Mesenchymal stem cell (in vitro differentiated cells and primary cell): ENCODE data around the gene TARS3.
A peak's percentile ranks its signal among the peaks of the same experiment; 100 is the strongest.

ENCODE experiments used
- DNase-seq: peaks from one replicate; pipeline ENCODE4 v3.0.0-alpha.2; 2013
- H2AFZ ChIP-seq: one replicate; pipeline ENCODE4 v1.6.1; 2013; ENCODE audit warnings: low read depth, mild to moderate bottlenecking, control low read depth, inconsistent platforms, low read length, moderate library complexity
- H2AK5ac ChIP-seq: 2 replicates; pipeline ENCODE4 v1.6.1; 2013; ENCODE audit warnings: low read length, moderate library complexity, mild to moderate bottlenecking, inconsistent platforms; ENCODE audit not compliant: severe bottlenecking
- H2BK120ac ChIP-seq: one replicate; pipeline ENCODE4 v1.6.1; 2013; ENCODE audit warnings: low read depth, mild to moderate bottlenecking, inconsistent platforms, low read length, moderate library complexity
- H2BK12ac ChIP-seq, 2 experiments: one replicate each; pipeline ENCODE4 v1.6.1; 2013; ENCODE audit warnings: inconsistent platforms in 2 of 2, low read length in 2 of 2, mild to moderate bottlenecking in 2 of 2, moderate library complexity in 2 of 2, control low read depth in 1 of 2
- H2BK15ac ChIP-seq: one replicate; pipeline ENCODE4 v1.6.1; 2013; ENCODE audit warnings: mild to moderate bottlenecking, low read depth, inconsistent platforms; ENCODE audit not compliant: poor library complexity, severe bottlenecking
- H2BK5ac ChIP-seq: 2 replicates; pipeline ENCODE4 v1.6.1; 2013; ENCODE audit warnings: low read depth, mild to moderate bottlenecking, low read length, control low read depth, inconsistent platforms; ENCODE audit not compliant: poor library complexity, severe bottlenecking
- H3K14ac ChIP-seq, 2 experiments: one replicate each; pipeline ENCODE4 v1.6.1; 2013; ENCODE audit warnings: inconsistent platforms in 2 of 2, low read length in 2 of 2, control low read depth in 1 of 2, mild to moderate bottlenecking in 1 of 2, moderate library complexity in 1 of 2
- H3K18ac ChIP-seq, 2 experiments: one replicate each; pipeline ENCODE4 v1.6.1; 2013; ENCODE audit warnings: inconsistent platforms in 2 of 2, low read length in 2 of 2, control low read depth in 1 of 2, low read depth in 1 of 2, mild to moderate bottlenecking in 1 of 2
- H3K23ac ChIP-seq, 2 experiments: one replicate each; pipeline ENCODE4 v1.6.1; 2013; ENCODE audit warnings: inconsistent platforms in 2 of 2, low read length in 2 of 2, mild to moderate bottlenecking in 2 of 2, moderate library complexity in 2 of 2, control low read depth in 1 of 2
- H3K27ac ChIP-seq: 2 replicates; pipeline ENCODE4 v1.5.1; 2013; ENCODE audit warnings: mild to moderate bottlenecking, moderate library complexity, low read length, control low read depth, inconsistent platforms; ENCODE audit not compliant: poor library complexity, severe bottlenecking
- H3K27me3 ChIP-seq, 2 experiments: 2 replicates each; pipeline versions ENCODE4 v1.6.1 to v1.7.0; 2013; ENCODE audit warnings: low read length in 2 of 2, mild to moderate bottlenecking in 2 of 2, moderate library complexity in 2 of 2, control low read depth in 1 of 2, inconsistent platforms in 1 of 2; ENCODE audit not compliant: control insufficient read depth in 1 of 2, insufficient read depth in 1 of 2
- H3K36me3 ChIP-seq, 2 experiments: 2 replicates each; pipeline versions ENCODE4 v1.6.1 to v1.7.0; 2013; ENCODE audit warnings: low read length in 2 of 2, control low read depth in 1 of 2, inconsistent platforms in 1 of 2, low read depth in 1 of 2, mild to moderate bottlenecking in 1 of 2; ENCODE audit not compliant: insufficient read depth in 2 of 2, control insufficient read depth in 1 of 2
- H3K4ac ChIP-seq, 2 experiments: one replicate each; pipeline ENCODE4 v1.6.1; 2013; ENCODE audit warnings: inconsistent platforms in 2 of 2, low read length in 2 of 2, mild to moderate bottlenecking in 2 of 2, moderate library complexity in 2 of 2, control low read depth in 1 of 2, low read depth in 1 of 2
- H3K4me1 ChIP-seq: 2 replicates; pipeline ENCODE4 v1.6.1; 2013; ENCODE audit warnings: low read depth, low read length, control low read depth; ENCODE audit not compliant: control insufficient read depth, insufficient read depth
- H3K4me2 ChIP-seq: 2 replicates; pipeline ENCODE4 v1.6.1; 2013; ENCODE audit warnings: low read length, mild to moderate bottlenecking, inconsistent platforms; ENCODE audit not compliant: poor library complexity, severe bottlenecking
- H3K4me3 ChIP-seq, 2 experiments: 2 replicates each; pipeline versions ENCODE4 v1.5.1 to v1.7.0; 2013; ENCODE audit warnings: low read length in 2 of 2, mild to moderate bottlenecking in 2 of 2, control low read depth in 1 of 2, low read depth in 1 of 2; ENCODE audit not compliant: insufficient read depth in 1 of 2
- H3K79me1 ChIP-seq: replicated peaks from 2 replicates; pipeline ENCODE4 v1.6.1; 2013; ENCODE audit warnings: mild to moderate bottlenecking, control low read depth, low read length, inconsistent platforms; ENCODE audit not compliant: poor library complexity, severe bottlenecking
- H3K9ac ChIP-seq: 2 replicates; pipeline ENCODE4 v1.7.0; 2013; ENCODE audit warnings: mild to moderate bottlenecking, low read length, moderate library complexity
- H3K9me3 ChIP-seq: 2 replicates; pipeline ENCODE4 v1.7.0; 2013; ENCODE audit warnings: mild to moderate bottlenecking, low read length; ENCODE audit not compliant: control insufficient read depth
- H4K8ac ChIP-seq: one replicate; pipeline ENCODE4 v1.6.1; 2013; ENCODE audit warnings: inconsistent platforms, mild to moderate bottlenecking, low read length, moderate library complexity
- H4K91ac ChIP-seq: one replicate; pipeline ENCODE4 v1.6.1; 2013; ENCODE audit warnings: mild to moderate bottlenecking, low read length, inconsistent platforms
- WGBS: methylation state at CpG from one replicate; pipeline ENCODE4 v1.1.7; 2013; ENCODE audit warnings: mixed read lengths; 5-methylcytosine and 5-hydroxymethylcytosine counted together

Gene TARS3

GRCh38 chr15:101615986-101616848, 108.1 kb downstream of the TARS3 start:
- Histone ChIP-seq H3K27ac (no peak overlapping the region), H3K4me3 (peak overlapping the region in 1 of 2 experiments; percentile 56), H2BK5ac (no peak overlapping the region), H4K8ac (no peak overlapping the region), H2BK15ac (no peak overlapping the region), H3K27me3 (peaks cover 26 to 31% of the 10 kb centered on the region in 2 experiments), H3K4ac (no peak overlapping the region), H3K9ac (peak overlapping the region; percentile 40), H3K18ac (no peak overlapping the region), H3K23ac (no peak overlapping the region), H3K9me3 (no peaks in the 10 kb centered on the region), H2AFZ (no peak overlapping the region), H2AK5ac (no peak overlapping the region), H3K4me1 (peaks cover 12% of the 10 kb centered on the region), H4K91ac (no peak overlapping the region), H2BK120ac (no peak overlapping the region), H3K14ac (peak overlapping the region in 1 of 2 experiments; percentile 38), H3K36me3 (peaks cover 0 to 14% of the 10 kb centered on the region in 2 experiments), H3K79me1 (no peaks in the 10 kb centered on the region), H3K4me2 (peak overlapping the region; percentile 32), H2BK12ac (no peak overlapping the region)
- peak; percentile 56 for DNase-seq
- WGBS, result 46% methylated on average over 25 of the region's 25 CpGs

DNA sequence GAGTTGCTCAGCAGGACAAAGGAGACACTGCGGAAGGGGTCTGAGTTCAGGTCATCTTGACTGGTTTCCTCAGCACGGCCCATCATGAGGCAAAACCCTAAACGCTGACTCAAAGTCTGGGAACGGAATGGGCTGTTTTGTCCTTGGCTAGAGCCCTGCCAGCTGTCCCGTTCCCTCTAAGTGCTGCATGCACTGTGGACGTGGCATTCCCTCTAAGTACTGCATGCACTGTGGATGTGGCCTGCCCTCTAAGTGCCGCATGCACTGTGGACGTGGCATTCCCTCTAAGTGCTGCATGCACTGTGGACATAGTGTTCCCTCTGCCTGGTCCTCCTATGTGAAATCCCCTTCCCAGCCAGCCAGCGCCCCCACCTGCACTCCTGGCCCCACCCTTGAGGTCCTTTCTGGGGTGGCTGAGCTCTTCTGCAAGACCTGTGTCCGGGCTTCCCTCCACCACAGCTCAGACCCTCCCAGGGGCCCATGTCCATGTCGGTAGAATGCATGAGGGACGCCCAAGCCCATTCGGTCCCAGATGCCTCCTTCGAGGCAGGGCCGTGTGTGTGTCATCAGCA, 108.8 kb downstream of the TARS3 start:
- 62% methylated on average over 15 of the region's 15 CpGs for WGBS
- Histone ChIP-seq H3K79me1 (no peaks in the 10 kb centered on the region), H3K23ac (no peak overlapping the region), H3K4ac (no peak overlapping the region), H2BK12ac (no peak overlapping the region), H3K9ac (peak overlapping the region; percentile 40), H3K4me3 (peak overlapping the region in 1 of 2 experiments; percentile 56), H3K27ac (no peak overlapping the region), H3K18ac (no peak overlapping the region), H2BK15ac (no peak overlapping the region), H3K27me3 (peaks cover 26 to 31% of the 10 kb centered on the region in 2 experiments), H4K91ac (peak overlapping the region; percentile 70), H3K14ac (peak overlapping the region in 1 of 2 experiments; percentile 78), H3K36me3 (peaks cover 0 to 14% of the 10 kb centered on the region in 2 experiments), H3K9me3 (no peaks in the 10 kb centered on the region), H4K8ac (no peak overlapping the region), H3K4me1 (peaks cover 10% of the 10 kb centered on the region), H3K4me2 (peak overlapping the region; percentile 32), H2BK120ac (no peak overlapping the region), H2AFZ (no peak overlapping the region), H2AK5ac (no peak overlapping the region), H2BK5ac (no peak overlapping the region)
- DNase-seq, result no peak

GRCh38 chr15:101614761-101615160, 109.5 kb downstream of the TARS3 start:
- Histone ChIP-seq H3K79me1 (no peaks in the 10 kb centered on the region), H4K91ac (no peak overlapping the region), H3K4me2 (no peak overlapping the region), H3K23ac (no peak overlapping the region), H2AFZ (no peak overlapping the region), H3K27me3 (peaks cover 26 to 31% of the 10 kb centered on the region in 2 experiments), H2BK15ac (no peak overlapping the region), H2BK12ac (no peak overlapping the region), H3K36me3 (peaks cover 0 to 14% of the 10 kb centered on the region in 2 experiments), H3K4me3 (no peak overlapping the region), H3K4ac (no peak overlapping the region), H3K9me3 (no peaks in the 10 kb centered on the region), H3K9ac (no peak overlapping the region), H3K27ac (no peak overlapping the region), H3K18ac (no peak overlapping the region), H3K4me1 (peaks cover 10% of the 10 kb centered on the region), H3K14ac (no peak overlapping the region), H2BK5ac (no peak overlapping the region), H2BK120ac (no peak overlapping the region), H2AK5ac (no peak overlapping the region), H4K8ac (no peak overlapping the region)
- no peak for DNase-seq
- WGBS, result 89% methylated on average over 9 of the region's 11 CpGs

- H2AFZ ChIP-seq, result no peak overlapping the region
- H2BK5ac ChIP-seq, result no peak overlapping the region
- peaks cover 26 to 31% of the 10 kb centered on the region in 2 experiments for H3K27me3 ChIP-seq
- H3K4me3 ChIP-seq, result no peak overlapping the region
- peaks cover 0 to 9% of the 10 kb centered on the region in 2 experiments for H3K36me3 ChIP-seq
- H4K91ac ChIP-seq, result no peak overlapping the region
- no peak overlapping the region for H3K14ac ChIP-seq
- no peak overlapping the region for H2BK120ac ChIP-seq
- H2BK12ac ChIP-seq, result no peak overlapping the region
- no peak overlapping the region for H4K8ac ChIP-seq
- H3K4me1 ChIP-seq, result peaks cover 10% of the 10 kb centered on the region
- no peak overlapping the region for H3K18ac ChIP-seq
- H3K27ac ChIP-seq, result no peak overlapping the region
- DNase-seq, result no peak
- WGBS, result 85% methylated on average over 14 of the region's 14 CpGs
- H3K4ac ChIP-seq, result no peak overlapping the region
- H2AK5ac ChIP-seq, result no peak overlapping the region
- no peak overlapping the region for H2BK15ac ChIP-seq
- no peak overlapping the region for H3K9ac ChIP-seq
- H3K4me2 ChIP-seq, result no peak overlapping the region
- no peaks in the 10 kb centered on the region for H3K9me3 ChIP-seq
- no peak overlapping the region for H3K23ac ChIP-seq
- no peaks in the 10 kb centered on the region for H3K79me1 ChIP-seq
These were observed 110.2 kb downstream of the TARS3 start for GRCh38 chr15:101614001-101614585.
